AG04450 (cell line): ENCODE measurements around the gene HAUS1. TPM values are rescaled to one million over a fixed set of nuclear protein-coding genes. Genes with fewer than 3 reads are reported as not detected.
"Not testable (repeated sequence)": the region's sequence is repeated elsewhere in the genome, so short reads cannot be mapped to it uniquely, and the experiment has no call there.

Experiments
- CTCF ChIA-PET: fragments of 300-600, 350-600 bp; formaldehyde crosslinking; extraction: SDS; loops from one replicate; lab custom pipeline; 2022; ENCODE audit warnings: antibody characterized with exemption, inconsistent platforms; lab: Charles Lee
- POLR2A ChIA-PET: fragments of 350-600 bp; formaldehyde crosslinking; extraction: SDS; loops from one replicate; lab custom pipeline; 2021; ENCODE audit warnings: antibody characterized with exemption, inconsistent platforms; lab: Yijun Ruan, JAX
- DNase-seq: peaks from one replicate; pipeline ENCODE4 v3.0.0-alpha.2; 2011; ENCODE audit warnings: low read depth, low spot score
- H3K27ac ChIP-seq: one replicate; pipeline ENCODE4 v1.5.1; 2012; ENCODE audit warnings: low read depth, low read length, control low read depth
- H3K27me3 ChIP-seq: one replicate; pipeline ENCODE4 v1.6.0; 2012; ENCODE audit warnings: low read length; ENCODE audit not compliant: control insufficient read depth, insufficient read depth
- H3K4me3 ChIP-seq: 2 replicates; pipeline ENCODE4 v1.5.1; 2011; ENCODE audit warnings: mild to moderate bottlenecking, low read depth, low read length, control low read depth
- H3K9me3 ChIP-seq: 2 replicates; pipeline ENCODE4 v1.5.1; 2012; ENCODE audit warnings: low read length; ENCODE audit not compliant: control insufficient read depth, insufficient read depth
- CTCF ChIP-seq: IDR thresholded peaks from 2 replicates; pipeline ENCODE4 v1.5.1; 2011; ENCODE audit warnings: low read depth, low read length, control low read depth, inconsistent platforms
- polyA plus RNA-seq: library from polyadenylated mRNA; depleted of rRNA; stranded (reverse); fragments of >200 nt; gene quantifications from 2 replicates; pipeline ENCODE4 v1.2.3, GENCODE V29; 2011

HAUS1 gene
- polyA plus RNA-seq, 1 experiment, result 39.8 TPM

- no peak for DNase-seq
- CTCF ChIA-PET, result interaction anchor here (1.6 to 4.9 kb wide), 2 partner anchors 10 to 23 kb away, joined by 3 to 64 read pairs; a partner anchor contains a TSS
- Histone ChIP-seq H3K4me3 (no peak overlapping the region), H3K27ac (no peak overlapping the region), H3K27me3 (no peaks in the 10 kb centered on the region), H3K9me3 (no peaks in the 10 kb centered on the region)
- no peak for TF ChIP-seq CTCF
- POLR2A ChIA-PET, result no interaction called here
Observed at GRCh38 chr18:46163091-46163490, 58.9 kb downstream of the HAUS1 start.

- H3K4me3 ChIP-seq, result no peak overlapping the region
- no peak overlapping the region for H3K27ac ChIP-seq
- no peaks in the 10 kb centered on the region for H3K9me3 ChIP-seq
- no peak for DNase-seq
- no peaks in the 10 kb centered on the region for H3K27me3 ChIP-seq
- CTCF ChIA-PET, result interaction anchor here (1.2 to 4.9 kb wide), 4 partner anchors 9 to 494 kb away, joined by 3 to 64 read pairs (median 6); a partner anchor contains a TSS
- TF ChIP-seq CTCF, result no peak
- POLR2A ChIA-PET, result no interaction called here
Observed at GRCh38 chr18:46163941-46164499, 59.8 kb downstream of the HAUS1 start.

GRCh38 chr18:46164502-46164901 lies 60.3 kb downstream of the HAUS1 start:
- POLR2A ChIA-PET, H3K9me3 ChIP-seq, H3K27me3 ChIP-seq, H3K27ac ChIP-seq, DNase-seq, H3K4me3 ChIP-seq: not testable (repeated sequence)
- CTCF ChIA-PET, result interaction anchor here (1.2 to 4.9 kb wide), 4 partner anchors 8 to 494 kb away, joined by 3 to 64 read pairs (median 6); a partner anchor contains a TSS

GRCh38 chr18:46164920-46165319 lies 60.7 kb downstream of the HAUS1 start:
- Histone ChIP-seq H3K27me3 (no peaks in the 10 kb centered on the region), H3K9me3 (no peaks in the 10 kb centered on the region), H3K4me3 (no peak overlapping the region), H3K27ac (no peak overlapping the region)
- POLR2A ChIA-PET, result no interaction called here
- no peak for DNase-seq
- no peak for TF ChIP-seq CTCF
- CTCF ChIA-PET, result interaction anchor here (1.2 to 4.9 kb wide), 4 partner anchors 8 to 493 kb away, joined by 3 to 64 read pairs (median 6); a partner anchor contains a TSS

- POLR2A ChIA-PET, result no interaction called here
- Histone ChIP-seq H3K4me3 (no peak overlapping the region), H3K9me3 (no peaks in the 10 kb centered on the region), H3K27me3 (no peaks in the 10 kb centered on the region), H3K27ac (no peak overlapping the region)
- CTCF ChIA-PET, result interaction anchor here (0.9 to 1.6 kb wide), 2 partner anchors 115 to 492 kb away, joined by 4 to 6 read pairs; no protein-coding TSS in a partner anchor
- no peak for DNase-seq
- TF ChIP-seq CTCF, result no peak
Observed at GRCh38 chr18:46166261-46166970, 62.2 kb downstream of the HAUS1 start.
